Fibroblast of peridontal ligament (primary cell): ENCODE measurements around the gene WDR4.
A peak's percentile ranks its signal among the peaks of the same experiment; 100 is the strongest.
"Not testable (repeated sequence)": the region's sequence is repeated elsewhere in the genome, so short reads cannot be mapped to it uniquely, and the experiment has no call there.

Experiments
- DNase-seq: peaks from one replicate; pipeline ENCODE4 v3.0.0-alpha.2; 2010; ENCODE audit errors: extremely low read depth

WDR4 gene

DNA sequence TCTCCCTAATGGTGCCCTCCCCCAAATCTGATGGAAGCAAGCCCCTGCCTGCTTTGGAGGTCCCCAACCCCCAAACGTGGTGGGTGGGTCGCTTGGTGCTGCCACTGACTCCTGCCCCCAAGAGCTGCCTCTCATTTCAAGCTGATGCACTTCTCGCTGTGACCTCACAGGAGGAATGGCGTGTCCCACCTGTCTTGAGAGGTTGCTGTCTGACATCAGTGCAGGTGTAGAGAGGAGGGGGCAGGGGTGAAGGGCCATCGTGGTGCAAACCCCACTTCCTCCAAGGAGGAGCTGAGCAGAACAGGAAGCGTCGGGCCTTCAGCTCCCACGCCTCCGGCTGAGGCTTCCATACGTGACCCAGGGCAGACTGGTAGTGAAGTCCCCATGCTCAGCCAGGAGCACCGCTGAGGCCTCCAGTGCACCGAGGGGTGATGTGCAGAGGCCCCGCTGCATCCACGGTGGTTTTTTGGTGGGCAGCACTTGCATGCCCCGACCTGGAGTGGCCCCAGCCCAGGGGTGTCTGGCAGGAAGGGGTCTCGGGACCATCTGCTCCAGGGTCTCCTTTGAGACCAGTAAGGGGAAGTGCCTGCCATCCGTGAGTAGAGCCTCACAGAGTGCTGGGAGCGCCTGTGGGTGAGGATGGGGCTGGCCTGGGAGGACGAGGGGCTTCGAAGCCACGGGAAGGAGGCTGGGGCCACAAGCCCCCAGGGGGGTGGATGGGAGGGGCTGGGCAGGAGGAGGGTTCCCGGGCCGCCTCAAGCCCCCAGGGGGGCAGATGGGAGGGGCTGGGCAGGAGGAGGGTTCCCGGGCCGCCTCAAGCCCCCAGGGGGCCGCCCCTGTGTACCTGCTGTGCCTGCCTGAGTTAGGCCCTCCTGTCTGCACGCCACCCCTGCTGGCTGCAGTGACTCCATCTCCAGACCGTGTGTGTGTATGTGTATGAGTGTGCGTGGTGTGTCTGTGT, 39.8 kb downstream of the WDR4 start:
- DNase-seq, result no peak

DNA sequence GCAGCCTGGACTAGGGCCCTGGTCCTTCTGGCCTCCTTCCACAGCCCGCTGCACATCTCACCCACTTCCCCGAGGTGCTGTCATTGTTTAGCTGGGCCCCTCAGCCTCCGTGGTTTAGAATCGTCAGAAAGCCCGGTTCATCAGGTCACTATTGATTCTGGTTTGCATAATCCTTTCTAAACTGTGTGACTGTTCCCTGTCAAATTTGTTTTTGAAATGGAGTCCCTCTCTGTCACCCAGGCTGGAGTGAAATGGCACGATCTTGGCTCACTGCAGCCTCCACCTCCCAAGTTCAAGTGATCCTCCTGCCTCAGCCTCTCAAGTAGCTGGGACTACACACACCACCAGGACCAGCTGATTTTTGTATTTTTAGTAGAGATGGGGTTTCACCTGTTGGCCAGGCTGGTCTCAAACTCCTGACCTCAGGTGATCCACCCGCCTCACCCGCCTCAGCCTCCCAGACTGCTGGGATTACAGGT, 41.1 kb downstream of the WDR4 start:
- DNase-seq, result not testable (repeated sequence)

DNA sequence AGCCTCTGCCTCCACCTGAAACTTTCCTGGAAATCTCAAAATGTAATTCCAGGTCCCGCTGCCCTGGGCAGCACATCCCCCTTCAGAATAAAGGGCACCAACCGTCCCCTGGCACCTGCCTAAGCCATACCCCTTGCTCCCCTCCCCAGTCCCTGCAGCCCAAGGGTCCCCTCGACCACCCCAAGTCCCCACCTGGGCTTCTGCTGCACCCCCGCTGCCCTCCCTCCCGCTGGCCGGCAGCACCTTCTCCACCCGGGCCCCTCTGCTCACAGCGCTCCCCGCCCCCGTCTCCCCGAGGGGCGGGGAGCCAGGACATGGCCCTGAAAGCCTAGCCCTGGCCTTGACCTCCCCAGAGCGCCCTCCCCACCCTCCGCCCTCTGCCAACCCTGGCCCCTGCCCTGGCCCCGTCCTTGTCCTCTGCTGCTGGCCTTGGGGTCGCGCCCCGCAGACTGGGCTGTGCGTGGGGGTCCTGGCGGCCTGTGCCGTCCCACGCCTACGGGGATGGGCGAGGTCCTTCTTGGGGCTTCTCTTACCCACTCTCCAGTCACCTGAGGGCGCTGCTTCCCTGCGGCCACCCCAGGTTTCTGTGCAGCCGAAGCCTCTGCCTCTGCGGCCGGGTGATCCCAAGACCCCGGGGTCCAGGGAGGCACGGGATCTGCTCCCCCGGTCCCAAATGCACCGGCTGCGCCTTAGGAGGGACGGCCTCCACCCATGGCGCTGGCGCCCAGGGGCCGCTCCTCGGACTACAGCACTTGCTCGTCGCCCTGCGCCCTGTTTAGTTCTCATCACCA, 41.7 kb downstream of the WDR4 start:
- DNase-seq, result no peak

DNA sequence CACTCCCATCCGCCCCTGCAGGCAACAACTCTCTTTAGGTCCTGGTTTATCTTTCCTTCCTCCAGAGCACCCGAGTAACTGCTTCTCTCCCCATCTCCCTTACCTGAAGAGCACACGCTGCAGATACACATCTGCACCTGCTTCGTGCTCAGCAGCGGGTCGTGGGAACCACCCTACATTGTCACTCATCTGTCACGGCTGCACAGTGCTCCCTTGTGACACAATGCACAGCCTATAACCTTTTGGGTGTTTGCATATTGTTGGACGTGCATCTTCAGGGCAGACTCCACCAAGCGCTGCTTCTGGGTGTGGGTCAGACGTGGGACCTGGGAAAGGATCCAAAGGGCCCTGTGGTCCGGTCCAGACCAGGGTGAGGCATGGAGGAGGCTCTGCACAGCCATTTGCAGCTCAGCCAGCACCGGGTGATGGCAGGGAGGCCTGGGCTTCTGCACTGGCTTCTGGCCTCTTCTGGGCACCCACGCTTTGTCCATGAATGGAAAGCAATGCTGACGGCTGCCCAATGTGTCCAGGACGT, 42.5 kb downstream of the WDR4 start:
- no peak for DNase-seq

DNA sequence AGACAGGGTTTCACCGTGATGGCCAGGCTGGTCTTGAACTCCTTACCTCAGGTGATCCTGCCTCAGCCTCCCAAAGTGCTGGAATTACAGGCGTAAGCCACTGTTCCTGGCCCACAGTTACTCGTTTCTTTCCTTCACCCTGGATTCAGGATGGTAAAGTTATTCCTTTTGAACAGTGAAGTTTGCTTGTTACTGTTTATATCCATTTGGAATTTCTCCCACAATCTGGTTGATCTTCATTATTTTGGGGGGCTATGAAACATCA, 43.0 kb downstream of the WDR4 start:
- no peak for DNase-seq

DNA sequence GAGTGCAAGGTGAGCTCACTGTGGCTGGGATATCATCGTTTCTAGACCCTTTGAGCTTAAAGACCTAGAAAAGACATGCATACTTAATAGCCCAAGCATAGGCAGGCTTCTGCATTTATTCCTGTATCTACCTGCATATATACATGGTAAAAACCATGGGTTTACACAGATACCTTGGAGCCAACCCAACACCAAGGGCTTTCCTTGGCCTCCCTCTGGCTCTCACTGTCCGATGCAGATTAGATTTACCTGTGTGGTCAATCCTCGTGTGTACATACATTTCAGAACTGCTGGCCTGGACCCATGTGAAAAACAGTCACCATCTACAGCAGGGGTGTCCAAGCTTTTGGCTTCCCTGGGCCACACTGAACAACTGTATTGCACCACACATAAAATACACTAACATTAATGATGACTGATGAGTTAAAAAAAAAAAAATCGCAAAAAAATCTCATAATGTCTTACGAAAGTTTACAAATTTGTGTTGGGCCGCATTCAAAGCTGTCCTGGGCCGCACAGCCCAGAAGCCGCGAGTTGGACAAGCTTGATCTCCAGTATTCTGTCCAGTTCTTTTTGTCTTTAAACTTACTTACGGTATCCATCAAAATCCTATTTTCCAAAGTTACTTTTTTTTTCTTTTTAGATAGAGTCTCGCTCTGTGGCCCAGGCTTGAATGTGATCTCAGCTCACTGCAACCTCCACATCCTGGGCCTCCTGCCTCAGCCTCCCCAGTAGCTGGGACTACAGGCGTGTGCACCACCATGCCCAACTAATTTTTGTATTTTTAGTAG, 43.5 kb downstream of the WDR4 start:
- DNase-seq, result no peak

DNA sequence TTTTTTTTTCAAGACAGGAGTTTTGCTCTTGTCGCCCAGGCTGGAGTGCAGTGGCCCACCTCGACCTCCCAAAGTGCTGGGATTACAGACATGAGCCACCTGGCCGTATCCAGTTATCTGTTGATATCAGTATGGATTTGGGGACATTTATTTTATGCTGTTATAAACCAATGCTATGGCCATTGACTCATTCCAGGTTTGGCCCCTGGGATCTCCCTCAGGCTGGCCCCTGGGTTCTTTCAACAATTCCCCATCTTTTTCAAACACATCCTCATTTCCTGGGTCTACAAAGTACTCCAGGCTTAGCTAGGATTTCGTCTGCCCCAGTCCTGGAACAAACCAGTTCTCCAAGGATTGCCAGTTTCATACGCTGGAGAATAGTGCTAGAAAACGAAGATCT, 44.1 kb downstream of the WDR4 start:
- no peak for DNase-seq

DNA sequence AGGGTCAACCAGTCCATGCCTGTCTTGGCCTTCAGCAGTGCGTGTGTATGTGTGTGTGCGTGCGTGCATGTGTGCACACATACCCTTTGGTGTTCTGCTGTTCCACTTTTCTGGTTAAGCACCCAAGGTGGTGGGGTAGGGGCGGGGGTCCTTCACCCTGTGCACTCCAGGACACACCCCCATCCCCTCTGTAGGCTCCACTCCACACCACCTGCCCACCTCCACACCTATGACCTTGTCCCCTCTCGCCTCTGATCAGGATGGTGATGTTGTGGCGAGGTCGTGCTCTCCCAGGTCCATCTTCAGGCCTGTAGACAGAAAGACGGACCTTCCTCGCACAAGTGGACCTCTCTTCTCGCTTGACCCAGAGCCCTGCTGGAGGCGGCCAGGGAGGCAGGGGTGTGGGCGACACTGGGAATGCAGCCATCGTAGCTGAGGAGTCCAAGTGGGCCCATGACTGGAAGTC, 44.6 kb downstream of the WDR4 start:
- DNase-seq, result no peak

DNA sequence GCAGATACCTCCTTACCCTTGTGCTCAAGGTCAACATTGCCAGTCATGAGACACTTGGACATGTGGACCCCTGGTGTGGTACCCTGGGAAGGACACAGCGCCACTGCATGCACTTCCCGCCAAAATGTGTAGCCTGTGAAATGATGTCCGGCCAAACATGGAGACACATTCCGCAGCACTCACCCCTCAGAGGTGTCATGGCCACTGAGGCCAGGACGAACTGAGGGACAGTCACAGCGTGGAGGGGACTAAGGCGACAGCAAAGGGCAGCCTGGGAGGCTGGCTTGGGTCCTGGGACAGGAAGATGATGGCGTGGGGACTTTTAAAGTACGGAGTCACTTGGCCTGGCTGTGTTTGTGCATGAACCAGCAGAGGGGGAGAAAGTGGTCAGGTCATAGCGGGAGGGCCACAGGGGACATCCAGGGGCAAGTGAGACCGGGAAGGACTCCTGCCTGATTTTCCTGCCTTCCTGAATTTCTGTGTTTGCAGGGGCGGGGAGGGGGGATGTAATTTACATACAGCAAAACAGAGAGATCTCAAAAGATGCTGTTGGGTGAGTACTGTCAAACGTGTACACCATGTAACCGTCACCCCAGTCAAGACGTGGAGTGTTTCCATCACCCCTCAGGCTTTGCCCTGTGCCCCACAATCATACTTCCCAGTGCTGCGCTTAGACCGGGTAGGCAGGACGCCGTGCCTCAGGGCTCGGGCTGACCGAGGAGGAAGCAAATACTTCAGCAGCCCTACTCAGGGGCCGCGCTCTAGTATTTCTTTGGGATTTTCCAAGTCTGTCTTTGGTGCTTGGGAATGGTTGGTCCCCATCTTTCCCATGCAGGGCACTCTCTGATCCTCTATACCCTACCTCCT, 45.2 kb downstream of the WDR4 start:
- no peak for DNase-seq

DNA sequence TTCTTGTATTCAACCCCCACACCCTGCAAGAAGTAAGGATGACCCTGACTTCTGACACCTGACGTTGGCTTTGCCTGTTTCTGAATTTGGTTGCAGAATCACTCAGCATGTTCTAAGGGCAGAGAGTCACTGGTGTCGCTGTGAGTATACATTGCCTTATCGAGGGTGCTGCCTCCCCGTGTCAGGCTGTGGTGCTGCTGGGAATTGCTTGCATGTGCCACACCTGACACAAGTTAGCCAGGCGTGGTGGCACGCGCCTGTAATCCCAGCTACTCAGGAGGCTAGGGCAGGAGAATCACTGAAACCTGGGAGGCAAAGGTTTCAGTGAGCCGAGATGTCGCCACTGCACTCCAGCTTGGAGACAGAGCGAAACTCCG, 45.9 kb downstream of the WDR4 start:
- no peak for DNase-seq

DNA sequence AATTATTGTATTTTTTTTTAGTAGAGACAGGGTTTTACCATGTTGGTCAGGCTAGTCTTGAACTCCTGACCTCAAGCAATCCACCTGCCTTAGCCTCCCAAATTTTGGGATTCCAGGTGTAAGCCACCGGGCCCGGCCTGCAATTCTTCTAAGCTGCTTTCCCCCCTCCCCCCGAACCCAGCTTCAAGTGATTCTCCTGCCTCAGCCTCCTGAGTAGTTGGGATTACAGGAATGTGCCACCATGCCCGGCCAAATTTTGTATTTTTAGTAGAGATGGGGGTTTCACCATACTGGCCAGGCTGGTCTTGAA, 47.1 kb downstream of the WDR4 start:
- not testable (repeated sequence) for DNase-seq

DNA sequence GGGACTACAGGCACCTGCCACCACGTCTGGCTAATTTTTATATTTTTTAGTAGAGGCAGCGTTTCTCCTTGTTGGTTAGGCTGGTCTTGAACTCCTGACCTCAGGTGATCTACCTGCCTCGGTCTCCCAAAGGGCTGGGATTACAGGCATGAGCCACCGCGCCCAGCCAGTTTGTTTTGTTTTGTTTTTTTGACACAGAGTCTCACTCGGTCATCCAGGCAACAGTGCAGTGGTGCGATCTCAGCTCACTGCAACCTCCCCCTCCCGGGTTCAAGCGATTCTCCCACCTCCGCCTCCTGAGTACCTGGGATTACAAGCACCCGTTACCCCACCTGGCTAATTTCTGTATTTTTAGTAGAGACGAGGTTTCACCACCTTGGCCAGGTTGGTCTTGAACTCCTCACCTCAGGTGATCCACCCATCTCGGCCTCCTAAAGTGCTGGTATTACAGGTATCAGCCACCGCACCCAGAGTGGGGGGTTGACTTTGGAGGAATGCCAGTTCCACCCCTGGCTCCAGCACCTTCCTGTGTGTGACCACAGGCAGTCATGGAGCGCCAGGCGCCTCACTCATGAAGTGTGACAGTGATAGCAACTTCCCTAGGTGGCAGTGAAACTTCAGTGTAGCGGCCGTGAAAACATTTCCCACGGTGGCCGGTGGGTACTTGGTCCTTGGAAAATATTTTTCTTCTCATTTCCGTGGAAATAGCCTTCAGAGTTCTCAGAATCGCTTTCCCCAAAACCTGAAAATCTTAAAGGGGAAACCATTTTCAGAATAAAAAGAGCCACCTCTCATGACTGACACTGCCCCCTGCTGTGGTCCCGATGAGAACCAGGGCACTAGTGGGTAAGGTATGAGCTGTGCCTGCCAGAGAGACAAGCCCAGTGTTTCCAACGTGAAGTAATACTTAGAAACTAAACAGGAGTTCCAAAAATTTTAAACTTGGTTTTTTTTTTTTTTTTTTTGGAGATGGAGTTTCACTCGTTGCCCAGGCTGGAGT, 48.6 kb downstream of the WDR4 start:
- DNase-seq, result no peak

DNA sequence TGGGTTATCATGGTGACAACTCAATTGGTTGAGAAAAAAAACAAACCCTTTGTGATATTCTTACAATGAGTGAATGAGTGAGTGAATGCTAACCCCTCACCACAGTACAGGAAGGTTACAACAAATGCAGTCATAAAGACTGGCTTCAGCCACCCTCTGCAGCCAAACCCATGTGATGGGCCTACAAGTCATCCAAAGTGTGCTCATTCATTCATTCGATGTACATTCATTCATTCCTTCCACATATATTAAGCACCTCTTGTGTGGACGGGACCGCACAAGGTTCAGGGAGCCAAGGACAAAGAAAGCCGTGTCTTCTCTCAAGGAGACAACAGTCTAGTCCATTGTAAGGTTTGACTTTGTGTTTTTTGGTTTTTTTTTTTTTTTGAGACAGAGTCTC, 49.4 kb downstream of the WDR4 start:
- DNase-seq, result no peak

DNA sequence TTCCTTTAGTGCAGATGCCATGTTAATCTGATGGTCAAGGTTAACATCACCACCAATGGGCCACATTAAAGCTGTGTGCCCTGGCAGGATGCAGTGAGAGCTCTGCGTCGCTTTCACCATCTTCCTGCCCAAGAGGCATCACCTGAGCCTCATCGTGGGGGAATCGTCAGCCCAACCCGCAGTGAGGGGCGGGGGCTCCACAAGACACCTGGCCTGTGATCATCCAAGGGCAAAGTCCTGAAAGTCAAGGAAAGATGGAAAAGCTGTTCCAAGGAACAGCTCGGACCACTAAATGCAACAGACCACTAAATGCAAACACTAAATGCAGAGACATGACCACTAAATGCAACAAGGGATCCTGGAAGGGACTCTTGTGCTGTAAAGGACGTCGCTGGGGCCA, 49.9 kb downstream of the WDR4 start:
- no peak for DNase-seq

DNA sequence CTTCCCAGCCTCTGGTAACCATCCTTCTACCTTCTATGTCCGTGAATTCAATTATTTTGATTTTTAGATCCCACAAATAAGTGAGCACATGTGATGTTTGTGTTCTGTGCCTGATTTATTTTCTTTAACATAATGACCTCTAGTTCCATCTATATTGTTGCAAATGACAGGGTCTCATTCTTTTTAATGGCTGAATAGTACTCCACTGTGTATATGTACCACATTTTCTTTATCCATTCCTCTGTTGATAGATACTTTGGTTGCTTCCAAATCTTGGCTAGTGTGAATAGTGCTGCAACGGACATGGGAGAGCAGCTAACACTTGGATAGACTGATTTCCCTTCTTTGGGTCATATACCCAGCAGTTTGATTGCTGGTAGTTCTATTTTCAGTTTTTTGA, 51.8 kb downstream of the WDR4 start:
- no peak for DNase-seq

DNA sequence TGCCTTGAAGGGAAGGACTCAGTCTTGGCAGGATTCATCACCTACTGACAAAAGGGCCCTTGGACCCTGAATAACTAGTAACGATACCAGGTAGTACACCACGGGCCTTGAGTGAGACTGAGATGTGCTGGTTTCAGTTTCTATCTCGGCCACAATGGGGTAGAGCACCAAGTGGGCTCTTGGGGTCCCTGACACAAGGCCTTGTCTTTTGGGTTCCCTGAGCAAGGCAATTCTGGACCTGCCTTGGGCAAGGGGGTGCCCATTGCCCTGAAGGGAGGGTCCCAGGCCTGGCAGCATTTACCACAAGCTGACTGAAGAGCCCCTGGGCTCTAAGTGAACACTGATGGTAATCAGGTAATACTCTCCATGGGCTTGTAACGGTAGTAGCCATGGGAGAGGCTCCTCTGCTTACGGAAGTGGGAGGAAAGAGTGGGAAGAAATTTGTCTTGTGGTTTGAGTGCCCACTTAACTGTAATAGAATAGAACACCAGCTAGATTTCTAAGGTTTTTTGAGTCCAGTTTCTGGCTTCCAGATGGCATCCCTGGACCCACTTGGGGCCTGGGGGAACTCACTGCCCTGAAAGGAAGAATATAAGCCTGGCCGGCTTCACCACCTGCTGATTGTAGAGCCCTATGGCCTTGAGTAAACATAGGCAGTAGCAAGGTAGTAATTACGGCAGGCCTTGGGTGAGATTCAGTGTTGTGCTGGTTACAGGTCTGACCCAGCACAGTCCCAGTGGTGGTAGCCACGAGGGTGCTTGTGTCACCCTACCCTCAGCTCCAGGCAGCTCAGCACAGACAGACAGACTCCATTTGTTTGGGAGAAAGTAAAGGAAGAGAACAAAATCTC, 58.5 kb downstream of the WDR4 start:
- DNase-seq, result no peak

DNA sequence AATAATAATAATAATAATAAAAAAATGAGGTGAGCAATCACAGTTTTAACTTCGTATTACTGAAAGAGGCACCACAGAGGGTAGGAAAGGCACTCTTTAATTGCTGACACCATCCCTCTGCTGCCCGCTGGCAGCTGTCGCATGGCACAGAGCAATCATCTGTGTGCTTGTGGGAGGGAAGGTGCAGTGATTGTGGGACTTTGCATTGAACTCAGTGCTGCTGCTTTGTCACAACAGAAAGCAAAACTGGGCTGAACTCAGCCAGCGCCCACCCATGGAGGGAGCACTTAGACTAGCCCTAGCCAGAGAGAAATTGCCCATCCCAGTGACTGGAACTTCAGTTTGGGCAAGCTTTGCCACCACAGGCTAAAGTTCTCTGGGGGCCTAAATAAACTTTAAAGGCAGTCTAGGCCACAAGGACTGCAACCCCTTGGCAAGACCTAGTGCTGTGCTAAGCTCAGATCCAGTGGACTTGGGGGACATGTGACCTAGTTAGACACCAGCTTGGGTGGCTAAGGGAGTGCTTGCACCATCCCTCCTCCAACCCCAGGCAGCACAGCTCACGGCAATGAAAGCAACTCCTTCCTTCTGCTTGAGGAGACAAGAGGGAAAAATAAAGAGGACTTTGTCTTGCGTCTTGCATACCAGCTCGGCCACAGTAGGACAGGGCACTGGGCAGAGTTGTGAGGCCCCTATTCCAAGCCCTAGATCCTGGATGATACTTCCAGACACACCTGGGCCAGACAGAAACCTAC, 59.3 kb downstream of the WDR4 start:
- DNase-seq, result no peak

DNA sequence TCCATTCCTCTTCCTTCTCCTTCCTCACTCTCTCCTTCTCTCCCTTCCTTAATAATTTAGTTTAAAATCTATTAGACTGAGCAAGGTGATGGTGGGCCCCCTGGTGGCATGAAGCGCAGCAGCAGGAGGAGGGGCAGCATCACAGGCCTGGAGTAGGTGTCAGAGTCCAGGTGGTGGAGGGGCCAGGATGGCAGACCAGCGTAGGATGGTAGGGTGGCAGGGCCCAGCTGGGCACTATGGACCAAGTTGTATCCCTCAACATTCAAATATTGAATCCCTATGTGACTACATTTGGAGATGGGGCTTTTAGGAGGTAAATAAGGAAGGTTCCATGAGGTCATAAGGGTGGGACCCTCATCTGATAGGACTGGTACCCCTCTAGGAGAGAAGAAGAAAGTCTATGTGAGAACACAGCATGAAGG, 61.0 kb downstream of the WDR4 start:
- peak; percentile 49 for DNase-seq
